HuH-7.5 (cell line): ENCODE results near the gene AQP12A.

Source experiments
- DNase-seq: peaks from one replicate; pipeline ENCODE4 v3.0.0; 2011; ENCODE audit warnings: low spot score

The AQP12A gene

GRCh38 chr2:240745456-240745855 is 53.8 kb downstream of the AQP12A start:
- no peak for DNase-seq

GRCh38 chr2:240745962-240746361 is 54.3 kb downstream of the AQP12A start:
- DNase-seq, result no peak

DNA sequence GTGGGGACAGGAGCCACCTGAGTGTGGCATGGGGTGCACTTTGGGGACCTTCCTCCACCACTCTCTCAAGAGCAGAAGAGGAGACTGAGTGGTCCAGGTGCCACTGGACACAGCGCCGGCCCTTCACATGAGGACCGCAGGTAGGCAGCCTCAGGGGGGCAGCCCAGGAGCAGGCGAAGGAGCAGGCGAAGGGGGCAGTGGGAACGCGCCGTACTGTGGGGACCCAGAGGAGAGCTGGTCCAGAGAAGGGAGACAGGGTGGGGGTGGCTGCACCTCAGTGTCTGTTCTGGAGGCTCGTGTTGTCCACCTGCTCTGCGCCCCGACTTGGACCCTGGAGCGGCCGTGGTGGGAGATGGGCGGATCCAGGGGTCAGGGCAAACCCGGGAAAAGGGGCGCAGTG is 55.0 kb downstream of the AQP12A start:
- no peak for DNase-seq

- no peak for DNase-seq
These were observed 55.6 kb downstream of the AQP12A start for GRCh38 chr2:240747256-240747655.
